Measurements from ENCODE around the gene PDIK1L.

Gene PDIK1L

GRCh38 chr1:26124418-26125331, 13.1 kb downstream of the PDIK1L start:
- H3K9ac ChIP-seq (ENCODE audit: low read depth, low read length), result no peak overlapping the region
- no peaks in the 10 kb centered on the region for H3K27me3 ChIP-seq (ENCODE audit: control insufficient read depth, insufficient read depth, low read length)
- no peak overlapping the region for H3K4me3 ChIP-seq (ENCODE audit: low read depth, low read length)
- peaks cover 8% of the 10 kb centered on the region; the same call in 1 of the 2 replicates for H3K4me1 ChIP-seq (ENCODE audit: control insufficient read depth, insufficient read depth, low read length)
- H3K36me3 ChIP-seq (ENCODE audit: control insufficient read depth, insufficient read depth, low read length), result peaks cover 15% of the 10 kb centered on the region; the same call in 1 of the 2 replicates
- no peaks in the 10 kb centered on the region for H3K9me3 ChIP-seq (ENCODE audit: control insufficient read depth, insufficient read depth, low read length)
- H3K27ac ChIP-seq (ENCODE audit: low read depth, low read length), result no peak overlapping the region

GRCh38 chr1:26125382-26125781, 13.8 kb downstream of the PDIK1L start:
- Histone ChIP-seq H3K9me3 (ENCODE audit: control insufficient read depth, insufficient read depth, low read length) (no peaks in the 10 kb centered on the region), H3K4me1 (ENCODE audit: control insufficient read depth, insufficient read depth, low read length) (peaks cover 8% of the 10 kb centered on the region; the same call in 1 of the 2 replicates), H3K4me3 (ENCODE audit: low read depth, low read length) (no peak overlapping the region), H3K9ac (ENCODE audit: low read depth, low read length) (no peak overlapping the region), H3K36me3 (ENCODE audit: control insufficient read depth, insufficient read depth, low read length) (peaks cover 15% of the 10 kb centered on the region; the same call in 1 of the 2 replicates), H3K27me3 (ENCODE audit: control insufficient read depth, insufficient read depth, low read length) (no peaks in the 10 kb centered on the region), H3K27ac (ENCODE audit: low read depth, low read length) (no peak overlapping the region)

GRCh38 chr1:26125946-26126320, 14.3 kb downstream of the PDIK1L start:
- Histone ChIP-seq H3K9me3 (ENCODE audit: control insufficient read depth, insufficient read depth, low read length) (no peaks in the 10 kb centered on the region), H3K9ac (ENCODE audit: low read depth, low read length) (no peak overlapping the region), H3K4me3 (ENCODE audit: low read depth, low read length) (no peak overlapping the region), H3K27ac (ENCODE audit: low read depth, low read length) (no peak overlapping the region), H3K36me3 (ENCODE audit: control insufficient read depth, insufficient read depth, low read length) (peaks cover 15% of the 10 kb centered on the region; the same call in 1 of the 2 replicates), H3K4me1 (ENCODE audit: control insufficient read depth, insufficient read depth, low read length) (peaks cover 8% of the 10 kb centered on the region; the same call in 1 of the 2 replicates), H3K27me3 (ENCODE audit: control insufficient read depth, insufficient read depth, low read length) (no peaks in the 10 kb centered on the region)

- H3K9me3 ChIP-seq (ENCODE audit: control insufficient read depth, insufficient read depth, low read length), result no peaks in the 10 kb centered on the region
- H3K27me3 ChIP-seq (ENCODE audit: control insufficient read depth, insufficient read depth, low read length), result no peaks in the 10 kb centered on the region
- no peak overlapping the region for H3K4me3 ChIP-seq (ENCODE audit: low read depth, low read length)
- peaks cover 8% of the 10 kb centered on the region; the same call in 1 of the 2 replicates for H3K4me1 ChIP-seq (ENCODE audit: control insufficient read depth, insufficient read depth, low read length)
- H3K27ac ChIP-seq (ENCODE audit: low read depth, low read length), result no peak overlapping the region
- no peak overlapping the region for H3K9ac ChIP-seq (ENCODE audit: low read depth, low read length)
- peaks cover 15% of the 10 kb centered on the region; the same call in 1 of the 2 replicates for H3K36me3 ChIP-seq (ENCODE audit: control insufficient read depth, insufficient read depth, low read length)
Measured at GRCh38 chr1:26126321-26127084, 14.9 kb downstream of the PDIK1L start.

GRCh38 chr1:26127235-26128163, 15.9 kb downstream of the PDIK1L start:
- Histone ChIP-seq H3K4me1 (ENCODE audit: control insufficient read depth, insufficient read depth, low read length) (peaks cover 8% of the 10 kb centered on the region; the same call in 1 of the 2 replicates), H3K27ac (ENCODE audit: low read depth, low read length) (no peak overlapping the region), H3K9ac (ENCODE audit: low read depth, low read length) (no peak overlapping the region)

GRCh38 chr1:26129778-26130177, 18.2 kb downstream of the PDIK1L start:
- H3K4me3 ChIP-seq (ENCODE audit: low read depth, low read length), result no peak overlapping the region
- H3K9me3 ChIP-seq (ENCODE audit: control insufficient read depth, insufficient read depth, low read length), result no peaks in the 10 kb centered on the region
- no peaks in the 10 kb centered on the region for H3K27me3 ChIP-seq (ENCODE audit: control insufficient read depth, insufficient read depth, low read length)
- no peak overlapping the region for H3K9ac ChIP-seq (ENCODE audit: low read depth, low read length)
- peaks cover 8% of the 10 kb centered on the region; the same call in 1 of the 2 replicates for H3K4me1 ChIP-seq (ENCODE audit: control insufficient read depth, insufficient read depth, low read length)
- no peaks in the 10 kb centered on the region for H3K36me3 ChIP-seq (ENCODE audit: control insufficient read depth, insufficient read depth, low read length)
- no peak overlapping the region for H3K27ac ChIP-seq (ENCODE audit: low read depth, low read length)

More at GRCh38 chr1:26127235-26128163, 15.9 kb downstream of the PDIK1L start:
- Histone ChIP-seq H3K4me3 (ENCODE audit: low read depth, low read length) (no peak overlapping the region), H3K27me3 (ENCODE audit: control insufficient read depth, insufficient read depth, low read length) (no peaks in the 10 kb centered on the region), H3K36me3 (ENCODE audit: control insufficient read depth, insufficient read depth, low read length) (peaks cover 9% of the 10 kb centered on the region; the same call in 1 of the 2 replicates), H3K9me3 (ENCODE audit: control insufficient read depth, insufficient read depth, low read length) (no peaks in the 10 kb centered on the region)

GRCh38 chr1:26130695-26131094, 19.1 kb downstream of the PDIK1L start:
- no peaks in the 10 kb centered on the region for H3K9me3 ChIP-seq (ENCODE audit: control insufficient read depth, insufficient read depth, low read length)
- H3K4me3 ChIP-seq (ENCODE audit: low read depth, low read length), result no peak overlapping the region
- H3K27ac ChIP-seq (ENCODE audit: low read depth, low read length), result no peak overlapping the region
- H3K9ac ChIP-seq (ENCODE audit: low read depth, low read length), result no peak overlapping the region
- peaks cover 8% of the 10 kb centered on the region; the same call in 1 of the 2 replicates for H3K4me1 ChIP-seq (ENCODE audit: control insufficient read depth, insufficient read depth, low read length)
- no peaks in the 10 kb centered on the region for H3K36me3 ChIP-seq (ENCODE audit: control insufficient read depth, insufficient read depth, low read length)
- no peaks in the 10 kb centered on the region for H3K27me3 ChIP-seq (ENCODE audit: control insufficient read depth, insufficient read depth, low read length)

- H3K27me3 ChIP-seq (ENCODE audit: control insufficient read depth, insufficient read depth, low read length), result no peaks in the 10 kb centered on the region
- H3K36me3 ChIP-seq (ENCODE audit: control insufficient read depth, insufficient read depth, low read length), result no peaks in the 10 kb centered on the region
- no peak overlapping the region for H3K27ac ChIP-seq (ENCODE audit: low read depth, low read length)
- H3K9me3 ChIP-seq (ENCODE audit: control insufficient read depth, insufficient read depth, low read length), result no peaks in the 10 kb centered on the region
- no peak overlapping the region for H3K9ac ChIP-seq (ENCODE audit: low read depth, low read length)
- H3K4me1 ChIP-seq (ENCODE audit: control insufficient read depth, insufficient read depth, low read length), result no peaks in the 10 kb centered on the region
- no peak overlapping the region for H3K4me3 ChIP-seq (ENCODE audit: low read depth, low read length)
Measured at GRCh38 chr1:26132128-26132833, 20.7 kb downstream of the PDIK1L start.

- H3K27ac ChIP-seq (ENCODE audit: low read depth, low read length), result no peak overlapping the region
- H3K27me3 ChIP-seq (ENCODE audit: control insufficient read depth, insufficient read depth, low read length), result no peaks in the 10 kb centered on the region
- H3K4me3 ChIP-seq (ENCODE audit: low read depth, low read length), result no peak overlapping the region
- no peaks in the 10 kb centered on the region for H3K4me1 ChIP-seq (ENCODE audit: control insufficient read depth, insufficient read depth, low read length)
- no peaks in the 10 kb centered on the region for H3K36me3 ChIP-seq (ENCODE audit: control insufficient read depth, insufficient read depth, low read length)
- H3K9me3 ChIP-seq (ENCODE audit: control insufficient read depth, insufficient read depth, low read length), result no peaks in the 10 kb centered on the region
- no peak overlapping the region for H3K9ac ChIP-seq (ENCODE audit: low read depth, low read length)
Measured at GRCh38 chr1:26132834-26133167, 21.2 kb downstream of the PDIK1L start.

- no peak overlapping the region for H3K9ac ChIP-seq (ENCODE audit: low read depth, low read length)
- no peak overlapping the region for H3K27ac ChIP-seq (ENCODE audit: low read depth, low read length)
- no peaks in the 10 kb centered on the region for H3K36me3 ChIP-seq (ENCODE audit: control insufficient read depth, insufficient read depth, low read length)
- H3K4me1 ChIP-seq (ENCODE audit: control insufficient read depth, insufficient read depth, low read length), result no peaks in the 10 kb centered on the region
- H3K4me3 ChIP-seq (ENCODE audit: low read depth, low read length), result no peak overlapping the region
- no peaks in the 10 kb centered on the region for H3K27me3 ChIP-seq (ENCODE audit: control insufficient read depth, insufficient read depth, low read length)
- H3K9me3 ChIP-seq (ENCODE audit: control insufficient read depth, insufficient read depth, low read length), result no peaks in the 10 kb centered on the region
Measured at GRCh38 chr1:26134466-26134865, 22.8 kb downstream of the PDIK1L start.

Data from HUES48 (cell line).